ENCODE results near the gene TRAPPC12.

DNA sequence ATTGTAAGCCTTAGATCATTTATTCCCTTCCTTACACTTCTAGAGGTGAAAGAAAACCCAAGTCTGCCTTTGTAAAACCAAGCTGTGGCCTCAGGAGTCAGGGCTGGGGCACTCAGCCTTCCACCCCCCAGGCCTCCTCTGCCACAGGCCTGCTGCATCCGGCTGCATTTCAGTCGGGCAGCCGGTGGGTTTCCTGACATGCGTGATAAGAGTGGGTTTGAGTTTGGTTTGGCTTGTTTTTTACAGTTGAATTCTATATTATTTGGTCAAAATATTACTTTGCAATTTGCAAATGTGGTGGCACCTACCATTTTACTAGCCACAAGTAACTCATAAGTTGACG, 97.5 kb downstream of the TRAPPC12 start:
- TF ChIP-seq, protein P1, sequence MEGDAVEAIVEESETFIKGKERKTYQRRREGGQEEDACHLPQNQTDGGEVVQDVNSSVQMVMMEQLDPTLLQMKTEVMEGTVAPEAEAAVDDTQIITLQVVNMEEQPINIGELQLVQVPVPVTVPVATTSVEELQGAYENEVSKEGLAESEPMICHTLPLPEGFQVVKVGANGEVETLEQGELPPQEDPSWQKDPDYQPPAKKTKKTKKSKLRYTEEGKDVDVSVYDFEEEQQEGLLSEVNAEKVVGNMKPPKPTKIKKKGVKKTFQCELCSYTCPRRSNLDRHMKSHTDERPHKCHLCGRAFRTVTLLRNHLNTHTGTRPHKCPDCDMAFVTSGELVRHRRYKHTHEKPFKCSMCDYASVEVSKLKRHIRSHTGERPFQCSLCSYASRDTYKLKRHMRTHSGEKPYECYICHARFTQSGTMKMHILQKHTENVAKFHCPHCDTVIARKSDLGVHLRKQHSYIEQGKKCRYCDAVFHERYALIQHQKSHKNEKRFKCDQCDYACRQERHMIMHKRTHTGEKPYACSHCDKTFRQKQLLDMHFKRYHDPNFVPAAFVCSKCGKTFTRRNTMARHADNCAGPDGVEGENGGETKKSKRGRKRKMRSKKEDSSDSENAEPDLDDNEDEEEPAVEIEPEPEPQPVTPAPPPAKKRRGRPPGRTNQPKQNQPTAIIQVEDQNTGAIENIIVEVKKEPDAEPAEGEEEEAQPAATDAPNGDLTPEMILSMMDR (IDR thresholded peaks at IDR 0.05) = no peak
- TF ChIP-seq POLR2AphosphoS5 (IDR thresholded peaks at IDR 0.05) = no peak
- TF ChIP-seq EP300 (IDR thresholded peaks at IDR 0.05) = no peak
- no peak for TF ChIP-seq POLR2A (IDR thresholded peaks at IDR 0.05)
